Fibroblast of peridontal ligament (primary cell): ENCODE measurements around the gene FTCD.
"Not testable (repeated sequence)": the region's sequence is repeated elsewhere in the genome, so short reads cannot be mapped to it uniquely, and the experiment has no call there.

Source experiments
- DNase-seq: peaks from one replicate; pipeline ENCODE4 v3.0.0-alpha.2; 2010; ENCODE audit errors: extremely low read depth

FTCD gene

GRCh38 chr21:46154155-46154954 lies 1.0 kb downstream of the FTCD start:
- DNase-seq = no peak

GRCh38 chr21:46153247-46154154 lies 1.9 kb downstream of the FTCD start:
- DNase-seq = peak; percentile 31

GRCh38 chr21:46152927-46153246 lies 2.5 kb downstream of the FTCD start:
- DNase-seq = no peak

GRCh38 chr21:46151989-46152926 lies 3.1 kb downstream of the FTCD start:
- no peak for DNase-seq

GRCh38 chr21:46151261-46151988 lies 4.0 kb downstream of the FTCD start:
- no peak for DNase-seq

GRCh38 chr21:46150491-46151121 lies 4.8 kb downstream of the FTCD start:
- DNase-seq = no peak

- no peak for DNase-seq
These were observed 5.3 kb downstream of the FTCD start for GRCh38 chr21:46150073-46150472.

GRCh38 chr21:46149205-46149901 lies 6.0 kb downstream of the FTCD start:
- DNase-seq = no peak

GRCh38 chr21:46148106-46148505 lies 7.3 kb downstream of the FTCD start:
- no peak for DNase-seq

GRCh38 chr21:46147429-46147828 lies 8.0 kb downstream of the FTCD start:
- not testable (repeated sequence) for DNase-seq

GRCh38 chr21:46146856-46147255 lies 8.5 kb downstream of the FTCD start:
- DNase-seq = no peak

- DNase-seq = no peak
These were observed 9.3 kb downstream of the FTCD start for GRCh38 chr21:46145840-46146691.

GRCh38 chr21:46145159-46145839 lies 10.1 kb downstream of the FTCD start:
- DNase-seq = no peak

GRCh38 chr21:46144464-46145070 lies 10.8 kb downstream of the FTCD start:
- DNase-seq = no peak

GRCh38 chr21:46142582-46143473 lies 12.6 kb downstream of the FTCD start:
- no peak for DNase-seq

GRCh38 chr21:46141767-46142581 lies 13.4 kb downstream of the FTCD start:
- no peak for DNase-seq
